ENCODE measurements around the gene FNDC3B. TPM values are rescaled to one million over a fixed set of nuclear protein-coding genes. Genes with fewer than 3 reads are reported as not detected.

FNDC3B gene
- total RNA-seq, 2 experiments from 2014 or later: 9.2 to 13.5 TPM

- CTCF ChIA-PET: no interaction called here
- Mint-ChIP-seq H3K9me3 (no peaks in the 10 kb centered on the region), H3K4me3 (no peak overlapping the region), H3K36me3 (ENCODE audit: low read depth) (peaks cover 58% of the 10 kb centered on the region), H3K27me3 (ENCODE audit: low read depth) (no peaks in the 10 kb centered on the region), H3K4me1 (ENCODE audit: low read depth) (no peaks in the 10 kb centered on the region), H3K27ac (no peak overlapping the region)
- intact Hi-C loops (cut with micrococcal nuclease): no loop called here
- DNase-seq: no peak
These were observed 341.3 kb downstream of the FNDC3B start for GRCh38 chr3:172380632-172381031.

GRCh38 chr3:172383306-172383796 is 344.0 kb downstream of the FNDC3B start:
- no peaks in the 10 kb centered on the region for H3K27me3 Mint-ChIP-seq (ENCODE audit: low read depth)
- H3K9me3 Mint-ChIP-seq: no peaks in the 10 kb centered on the region
- peaks cover 43% of the 10 kb centered on the region for H3K36me3 Mint-ChIP-seq (ENCODE audit: low read depth)
- DNase-seq: no peak
- H3K4me3 Mint-ChIP-seq: no peak overlapping the region
- intact Hi-C loops (cut with micrococcal nuclease): no loop called here
- CTCF ChIA-PET: no interaction called here
- no peaks in the 10 kb centered on the region for H3K4me1 Mint-ChIP-seq (ENCODE audit: low read depth)
- no peak overlapping the region for H3K27ac Mint-ChIP-seq

GRCh38 chr3:172384836-172385235 is 345.5 kb downstream of the FNDC3B start:
- Mint-ChIP-seq H3K27ac (no peak overlapping the region), H3K4me3 (no peak overlapping the region), H3K27me3 (ENCODE audit: low read depth) (no peaks in the 10 kb centered on the region), H3K9me3 (no peaks in the 10 kb centered on the region), H3K36me3 (ENCODE audit: low read depth) (peaks cover 30% of the 10 kb centered on the region), H3K4me1 (ENCODE audit: low read depth) (no peaks in the 10 kb centered on the region)
- intact Hi-C loops (cut with micrococcal nuclease): no loop called here
- CTCF ChIA-PET: no interaction called here
- DNase-seq: no peak

GRCh38 chr3:172387728-172388127 is 348.4 kb downstream of the FNDC3B start:
- H3K4me1 Mint-ChIP-seq (ENCODE audit: low read depth): no peaks in the 10 kb centered on the region
- intact Hi-C loops (cut with micrococcal nuclease): no loop called here
- no peak overlapping the region for H3K27ac Mint-ChIP-seq
- H3K4me3 Mint-ChIP-seq: no peak overlapping the region
- peaks cover 10% of the 10 kb centered on the region for H3K36me3 Mint-ChIP-seq (ENCODE audit: low read depth)
- DNase-seq: no peak
- no peaks in the 10 kb centered on the region for H3K27me3 Mint-ChIP-seq (ENCODE audit: low read depth)
- CTCF ChIA-PET: no interaction called here
- H3K9me3 Mint-ChIP-seq: no peaks in the 10 kb centered on the region

- H3K9me3 Mint-ChIP-seq: no peaks in the 10 kb centered on the region
- intact Hi-C loops (cut with micrococcal nuclease): no loop called here
- H3K4me3 Mint-ChIP-seq: no peak overlapping the region
- H3K27me3 Mint-ChIP-seq (ENCODE audit: low read depth): no peaks in the 10 kb centered on the region
- no peak overlapping the region for H3K27ac Mint-ChIP-seq
- H3K36me3 Mint-ChIP-seq (ENCODE audit: low read depth): peaks cover 12% of the 10 kb centered on the region
- DNase-seq: no peak
- H3K4me1 Mint-ChIP-seq (ENCODE audit: low read depth): no peaks in the 10 kb centered on the region
- CTCF ChIA-PET: no interaction called here
These were observed 349.2 kb downstream of the FNDC3B start for GRCh38 chr3:172388412-172389078.

GRCh38 chr3:172390792-172391191 is 351.4 kb downstream of the FNDC3B start:
- H3K36me3 Mint-ChIP-seq (ENCODE audit: low read depth): peaks cover 20% of the 10 kb centered on the region
- intact Hi-C loops (cut with micrococcal nuclease): no loop called here
- CTCF ChIA-PET: no interaction called here
- DNase-seq: no peak
- H3K4me3 Mint-ChIP-seq: no peak overlapping the region
- H3K27me3 Mint-ChIP-seq (ENCODE audit: low read depth): no peaks in the 10 kb centered on the region
- no peak overlapping the region for H3K27ac Mint-ChIP-seq
- H3K4me1 Mint-ChIP-seq (ENCODE audit: low read depth): no peaks in the 10 kb centered on the region
- H3K9me3 Mint-ChIP-seq: no peaks in the 10 kb centered on the region

- no peaks in the 10 kb centered on the region for H3K4me1 Mint-ChIP-seq (ENCODE audit: low read depth)
- H3K27me3 Mint-ChIP-seq (ENCODE audit: low read depth): no peaks in the 10 kb centered on the region
- no peak overlapping the region for H3K4me3 Mint-ChIP-seq
- peaks cover 27% of the 10 kb centered on the region for H3K36me3 Mint-ChIP-seq (ENCODE audit: low read depth)
- no peaks in the 10 kb centered on the region for H3K9me3 Mint-ChIP-seq
- intact Hi-C loops (cut with micrococcal nuclease): no loop called here
- no peak overlapping the region for H3K27ac Mint-ChIP-seq
- CTCF ChIA-PET: interaction anchor here (0.7 kb wide), 1 partner anchor 231 kb away, joined by 5 read pairs; no protein-coding TSS in a partner anchor
- DNase-seq: no peak
These were observed 352.4 kb downstream of the FNDC3B start for GRCh38 chr3:172391592-172392302.

GRCh38 chr3:172394692-172395091 is 355.3 kb downstream of the FNDC3B start:
- Mint-ChIP-seq H3K27me3 (ENCODE audit: low read depth) (no peaks in the 10 kb centered on the region), H3K4me3 (no peak overlapping the region), H3K27ac (no peak overlapping the region), H3K9me3 (no peaks in the 10 kb centered on the region), H3K36me3 (ENCODE audit: low read depth) (peaks cover 31% of the 10 kb centered on the region), H3K4me1 (ENCODE audit: low read depth) (no peaks in the 10 kb centered on the region)
- DNase-seq: no peak
- CTCF ChIA-PET: no interaction called here
- intact Hi-C loops (cut with micrococcal nuclease): no loop called here

GRCh38 chr3:172396400-172396799 is 357.0 kb downstream of the FNDC3B start:
- H3K36me3 Mint-ChIP-seq (ENCODE audit: low read depth): peaks cover 34% of the 10 kb centered on the region
- CTCF ChIA-PET: no interaction called here
- no peak overlapping the region for H3K27ac Mint-ChIP-seq
- intact Hi-C loops (cut with micrococcal nuclease): no loop called here
- H3K4me1 Mint-ChIP-seq (ENCODE audit: low read depth): no peaks in the 10 kb centered on the region
- peaks cover 1% of the 10 kb centered on the region for H3K9me3 Mint-ChIP-seq
- no peak for DNase-seq
- no peak overlapping the region for H3K4me3 Mint-ChIP-seq
- no peaks in the 10 kb centered on the region for H3K27me3 Mint-ChIP-seq (ENCODE audit: low read depth)

- no peak overlapping the region for H3K27ac Mint-ChIP-seq
- no peak for DNase-seq
- H3K4me3 Mint-ChIP-seq: no peak overlapping the region
- no peaks in the 10 kb centered on the region for H3K27me3 Mint-ChIP-seq (ENCODE audit: low read depth)
- H3K36me3 Mint-ChIP-seq (ENCODE audit: low read depth): peaks cover 38% of the 10 kb centered on the region
- H3K9me3 Mint-ChIP-seq: peaks cover 6% of the 10 kb centered on the region
- intact Hi-C loops (cut with micrococcal nuclease): no loop called here
- no peaks in the 10 kb centered on the region for H3K4me1 Mint-ChIP-seq (ENCODE audit: low read depth)
- CTCF ChIA-PET: interaction anchor here (0.5 to 1.3 kb wide), 3 partner anchors 33 to 276 kb away, joined by 3 to 4 read pairs (median 3); no protein-coding TSS in a partner anchor
These were observed 358.5 kb downstream of the FNDC3B start for GRCh38 chr3:172397716-172398405.

GRCh38 chr3:172398484-172398883 is 359.1 kb downstream of the FNDC3B start:
- Mint-ChIP-seq H3K9me3 (peaks cover 6% of the 10 kb centered on the region), H3K27me3 (ENCODE audit: low read depth) (no peaks in the 10 kb centered on the region), H3K27ac (no peak overlapping the region), H3K36me3 (ENCODE audit: low read depth) (peaks cover 33% of the 10 kb centered on the region), H3K4me1 (ENCODE audit: low read depth) (no peaks in the 10 kb centered on the region), H3K4me3 (no peak overlapping the region)
- DNase-seq: no peak
- CTCF ChIA-PET: interaction anchor here (1.3 kb wide), 1 partner anchor 275 kb away, joined by 3 read pairs; no protein-coding TSS in a partner anchor
- intact Hi-C loops (cut with micrococcal nuclease): no loop called here

- Mint-ChIP-seq H3K9me3 (peaks cover 11% of the 10 kb centered on the region), H3K36me3 (ENCODE audit: low read depth) (peaks cover 15% of the 10 kb centered on the region), H3K4me1 (ENCODE audit: low read depth) (no peaks in the 10 kb centered on the region), H3K4me3 (no peak overlapping the region), H3K27ac (no peak overlapping the region), H3K27me3 (ENCODE audit: low read depth) (no peaks in the 10 kb centered on the region)
- DNase-seq: no peak
- intact Hi-C loops (cut with micrococcal nuclease): no loop called here
- CTCF ChIA-PET: interaction anchor here (0.6 kb wide), 2 partner anchors 70 to 1009 kb away, joined by 3 to 6 read pairs; no protein-coding TSS in a partner anchor
These were observed 362.7 kb downstream of the FNDC3B start for GRCh38 chr3:172402090-172402489.
